MCF 10A (cell line): ENCODE results near the gene TSTD1. TPM values are rescaled to one million over a fixed set of nuclear protein-coding genes. Genes with fewer than 3 reads are reported as not detected.

Source experiments
- BruUV-seq: library from RNA; stranded (reverse); fragments of 400-500 nt; replicated peaks from 2 replicates; lab custom pipeline; 2021; lab: Mats Ljungman, UMichigan
- CTCF ChIA-PET: fragments of 300-600 bp; sonication (Branson Sonifier 250); formaldehyde crosslinking; extraction: SDS; loops from one replicate; lab custom pipeline; 2021; ENCODE audit warnings: antibody characterized with exemption, inconsistent platforms; lab: Yijun Ruan, JAX
- POLR2A ChIA-PET: fragments of 300-600, 350-650 bp; sonication (Branson Sonifier 250); formaldehyde crosslinking; extraction: SDS; loops from one replicate; lab custom pipeline; 2020; ENCODE audit warnings: antibody characterized with exemption, inconsistent platforms; lab: Yijun Ruan, JAX
- DNase-seq: peaks from one replicate; pipeline ENCODE4 v3.0.0-alpha.2; 2018; ENCODE audit not compliant: unreplicated experiment
- H3K27ac Mint-ChIP-seq: one replicate; pipeline ENCODE4 v1.8.0; 2022; ENCODE audit warnings: mild to moderate bottlenecking, low read depth, mixed read lengths; ENCODE audit not compliant: unreplicated experiment
- H3K27me3 Mint-ChIP-seq: one replicate; pipeline ENCODE4 v1.8.0; 2022; ENCODE audit warnings: mixed read lengths; ENCODE audit not compliant: insufficient read depth, unreplicated experiment
- H3K36me3 Mint-ChIP-seq: one replicate; pipeline ENCODE4 v1.8.0; 2022; ENCODE audit warnings: mild to moderate bottlenecking, moderate library complexity, mixed read lengths; ENCODE audit not compliant: insufficient read depth, unreplicated experiment
- H3K4me1 Mint-ChIP-seq: one replicate; pipeline ENCODE4 v1.8.0; 2022; ENCODE audit warnings: mixed read lengths; ENCODE audit not compliant: insufficient read depth, unreplicated experiment
- H3K4me3 Mint-ChIP-seq: one replicate; pipeline ENCODE4 v1.8.0; 2022; ENCODE audit warnings: mild to moderate bottlenecking, moderate library complexity, mixed read lengths; ENCODE audit not compliant: unreplicated experiment
- H3K9me3 Mint-ChIP-seq: one replicate; pipeline ENCODE4 v1.8.0; 2022; ENCODE audit warnings: mixed read lengths; ENCODE audit not compliant: unreplicated experiment
- CTCF ChIP-seq: fragments of 200-600 bp; IDR thresholded peaks from one replicate; pipeline ENCODE4 v1.8.0; 2022; ENCODE audit warnings: antibody characterized with exemption, mild to moderate bottlenecking; ENCODE audit not compliant: unreplicated experiment
- intact Hi-C: fragments of 100-400 bp; cut with micrococcal nuclease; formaldehyde crosslinking; loops from 2 replicates; pipeline ENCODE4 v1.14.1; 2022
- total RNA-seq: library from RNA; stranded (reverse); gene quantifications from 2 replicates; pipeline ENCODE4 v1.2.3, GENCODE V29; 2022

Gene TSTD1
- total RNA-seq, 1 experiment from 2014 or later = 35.2 TPM

- POLR2A ChIA-PET = interaction anchor here (1.8 to 7.3 kb wide), 4 partner anchors 24 to 50 kb away, joined by 9 to 122 read pairs (median 16); partner anchors contain the start of genes F11R, KLHDC9 and USF1
- Mint-ChIP-seq H3K4me3 (peak overlapping the region; percentile 90), H3K36me3 (peaks cover 17% of the 10 kb centered on the region), H3K9me3 (no peaks in the 10 kb centered on the region), H3K4me1 (peaks cover 51% of the 10 kb centered on the region), H3K27ac (peak overlapping the region; percentile 46), H3K27me3 (no peaks in the 10 kb centered on the region)
- DNase-seq = peak; percentile 73
- no TSS peak for BruUV-seq
- TF ChIP-seq CTCF = peak; percentile 87
- CTCF ChIA-PET = interaction anchor here (0.7 to 14.2 kb wide), 25 partner anchors 8 to 235 kb away, joined by 3 to 331 read pairs (median 5); partner anchors contain the start of genes ITLN2, KLHDC9 and USF1
- intact Hi-C loops = loop anchor here (2.0 kb wide), 1 partner anchor 61 kb away; the partner anchor contains the start of gene DEDD
These were observed 33.2 kb upstream of the TSTD1 start for GRCh38 chr1:161071886-161072371.

GRCh38 chr1:161070761-161071160 lies 32.0 kb upstream of the TSTD1 start:
- POLR2A ChIA-PET = interaction anchor here (1.1 to 7.3 kb wide), 4 partner anchors 25 to 49 kb away, joined by 3 to 122 read pairs (median 16); partner anchors contain the start of genes F11R, KLHDC9, NIT1 and PFDN2
- BruUV-seq = no TSS peak
- intact Hi-C loops = no loop called here

GRCh38 chr1:161069731-161070270 lies 31.0 kb upstream of the TSTD1 start, which contains the start of gene ARHGAP30:
Gene ARHGAP30 (minus strand): TSS chr1:161069891. CDS start chr1:161069624, 267 bp downstream.
- Mint-ChIP-seq H3K4me3 (no peak within 1 kb of the TSS), H3K27me3 (no peaks in the 10 kb centered on the region), H3K9me3 (no peaks in the 10 kb centered on the region), H3K4me1 (peaks cover 39% of the 10 kb centered on the region), H3K27ac (no peak within 1 kb of the TSS), H3K36me3 (peaks cover 17% of the 10 kb centered on the region)
- ChIA-PET CTCF (interaction anchor here (0.6 to 14.2 kb wide), 4 partner anchors 10 to 28 kb away, joined by 4 to 331 read pairs (median 22); partner anchors contain the start of gene KLHDC9), POLR2A (interaction anchor here (0.5 to 2.4 kb wide), 5 partner anchors 34 to 807 kb away, joined by 3 to 13 read pairs (median 3); partner anchors contain the start of genes DCAF8, F11R, NIT1 and PFDN2)
- no peak for TF ChIP-seq CTCF
- DNase-seq = no peak
- no TSS peak for BruUV-seq
- intact Hi-C loops = no loop called here

More at GRCh38 chr1:161070761-161071160, 32.0 kb upstream of the TSTD1 start:
- no peak overlapping the region for H3K27ac Mint-ChIP-seq
- no peaks in the 10 kb centered on the region for H3K9me3 Mint-ChIP-seq
- no peak for DNase-seq
- H3K36me3 Mint-ChIP-seq = peaks cover 17% of the 10 kb centered on the region
- H3K27me3 Mint-ChIP-seq = no peaks in the 10 kb centered on the region
- peaks cover 43% of the 10 kb centered on the region for H3K4me1 Mint-ChIP-seq
- no peak for TF ChIP-seq CTCF
- CTCF ChIA-PET = interaction anchor here (0.5 to 14.2 kb wide), 19 partner anchors 11 to 312 kb away, joined by 3 to 331 read pairs (median 5); partner anchors contain the start of genes ITLN2, KLHDC9 and USF1
- no peak overlapping the region for H3K4me3 Mint-ChIP-seq

GRCh38 chr1:161069241-161069640 lies 30.5 kb upstream of the TSTD1 start:
- CTCF ChIA-PET = interaction anchor here (0.6 to 14.2 kb wide), 4 partner anchors 18 to 238 kb away, joined by 4 to 331 read pairs (median 20); partner anchors contain the start of gene KLHDC9
- DNase-seq = no peak
- POLR2A ChIA-PET = interaction anchor here (1.2 kb wide), 1 partner anchor 12 kb away, joined by 4 read pairs; no protein-coding TSS in a partner anchor
- Mint-ChIP-seq H3K27ac (no peak overlapping the region), H3K4me1 (peaks cover 33% of the 10 kb centered on the region), H3K36me3 (peaks cover 16% of the 10 kb centered on the region), H3K9me3 (no peaks in the 10 kb centered on the region), H3K27me3 (no peaks in the 10 kb centered on the region), H3K4me3 (no peak overlapping the region)
- no TSS peak for BruUV-seq
- TF ChIP-seq CTCF = no peak
- intact Hi-C loops = no loop called here
